K562 (cell line): ENCODE results near the gene HYAL3. TPM values are rescaled to one million over a fixed set of nuclear protein-coding genes. Genes with fewer than 3 reads are reported as not detected.

Experiments used
- ATAC-seq: fragments of 200-7000 bp; cut with Tn5 transposase; 3 replicates; pipeline ENCODE4 v1.9.1; 2020; ENCODE audit warnings: moderate library complexity
- BruUV-seq: library from RNA; stranded (reverse); fragments of 400-500 nt; replicated peaks from 2 replicates; lab custom pipeline; 2021; lab: Mats Ljungman, UMichigan
- CTCF ChIA-PET: fragments of 300-600 bp; formaldehyde crosslinking; extraction: SDS; loops from one replicate; lab custom pipeline; 2021; ENCODE audit warnings: low intra/inter-chr PET ratio; lab: Yijun Ruan, JAX
- POLR2A ChIA-PET: fragments of 300-600, 350-650 bp; sonication (Branson Sonifier 250); formaldehyde crosslinking; extraction: SDS; loops from one replicate; lab custom pipeline; 2021; ENCODE audit warnings: antibody characterized with exemption, inconsistent platforms; lab: Yijun Ruan, JAX
- DNase-seq, 4 experiments: peaks; one replicate each; pipeline versions ENCODE4 v3.0.0 to v3.0.0-alpha.2; 2011 to 2018; ENCODE audit warnings: low spot score in 3 of 4, mixed read lengths in 3 of 4; ENCODE audit errors: extremely low read depth in 1 of 4
- FAIRE-seq: peaks from 2 replicates; lab custom pipeline; 2011; peaks lifted over from hg19 to GRCh38; lab: Jason Lieb, UNC
- H2AFZ ChIP-seq: 2 replicates; pipeline ENCODE4 v1.6.0; 2011; ENCODE audit warnings: low read depth, low read length, control low read depth, inconsistent platforms
- H3K27ac ChIP-seq: fragments of 200-600 bp; 3 replicates; pipeline ENCODE4 v1.8.0; 2011; ENCODE audit warnings: low read depth, mild to moderate bottlenecking, control low read depth, inconsistent platforms, low read length, moderate library complexity, mixed read lengths; ENCODE audit errors: extremely low read depth
- H3K27me3 ChIP-seq, 2 experiments: fragments of 300-600 bp in 1 of 2; 2 replicates in 1 of 2; 3 replicates in 1 of 2; pipeline versions ENCODE4 v1.6.0 to v1.8.0; 2011; ENCODE audit warnings: inconsistent platforms in 2 of 2, low read length in 2 of 2, mild to moderate bottlenecking in 1 of 2, mixed read lengths in 1 of 2, moderate library complexity in 1 of 2; ENCODE audit not compliant: control insufficient read depth in 2 of 2, insufficient read depth in 2 of 2
- H3K36me3 ChIP-seq: fragments of 300-600 bp; 3 replicates; pipeline ENCODE4 v1.8.0; 2011; ENCODE audit warnings: mild to moderate bottlenecking, low read length, inconsistent platforms; ENCODE audit not compliant: control insufficient read depth, insufficient read depth
- H3K4me1 ChIP-seq, 2 experiments: fragments of 200-600 bp in 1 of 2; replicated peaks in 1 of 2; 2 replicates in 1 of 2; 3 replicates in 1 of 2; pipeline versions ENCODE4 v1.5.1 to v1.8.0; 2011; ENCODE audit warnings: inconsistent platforms in 2 of 2, low read length in 2 of 2, mild to moderate bottlenecking in 1 of 2, mixed read lengths in 1 of 2, moderate library complexity in 1 of 2; ENCODE audit not compliant: control insufficient read depth in 2 of 2, insufficient read depth in 2 of 2
- H3K4me2 ChIP-seq: 2 replicates; pipeline ENCODE4 v1.6.1; 2011; ENCODE audit warnings: low read length, control low read depth, inconsistent platforms, mixed read lengths; ENCODE audit not compliant: insufficient read depth
- H3K4me3 ChIP-seq: fragments of 200-600 bp; sonication (generic), shearing (Covaris generic); 2 replicates; pipeline ENCODE4 v1.5.1; 2016; ENCODE audit warnings: control low read depth, inconsistent platforms
- H3K79me2 ChIP-seq: fragments of 200-600 bp; 3 replicates; pipeline ENCODE4 v1.8.0; 2011; ENCODE audit warnings: low read length, inconsistent platforms; ENCODE audit not compliant: control insufficient read depth, insufficient read depth
- H3K9ac ChIP-seq, 2 experiments: 2 replicates each; pipeline versions ENCODE4 v1.6.0 to v1.6.1; 2011; ENCODE audit warnings: low read depth in 2 of 2, low read length in 2 of 2, control low read depth in 1 of 2, inconsistent platforms in 1 of 2, mild to moderate bottlenecking in 1 of 2, mixed read lengths in 1 of 2; ENCODE audit not compliant: insufficient read depth in 1 of 2
- H3K9me1 ChIP-seq: one replicate; pipeline ENCODE4 v1.6.0; 2011; ENCODE audit warnings: inconsistent platforms, mild to moderate bottlenecking, low read length, moderate library complexity; ENCODE audit not compliant: control insufficient read depth, insufficient read depth
- H3K9me3 ChIP-seq: replicated peaks from 2 replicates; pipeline ENCODE4 v1.5.1; 2011; ENCODE audit warnings: low read depth, low read length, inconsistent platforms; ENCODE audit not compliant: control insufficient read depth, insufficient read depth
- H4K20me1 ChIP-seq: replicated peaks from 2 replicates; pipeline ENCODE4 v1.6.1; 2011; ENCODE audit warnings: low read length, inconsistent platforms, mixed read lengths; ENCODE audit not compliant: control insufficient read depth, insufficient read depth
- HMG20A ChIP-seq: fragments of 450-650 bp; formaldehyde crosslinking; conservative IDR thresholded peaks from 2 replicates; pipeline ENCODE4 v1.4.0; 2020; ENCODE audit warnings: mild to moderate bottlenecking, mixed read lengths
- NFIC ChIP-seq: fragments of 450-650 bp; IDR thresholded peaks from 2 replicates; pipeline ENCODE4 v1.6.1; 2017; ENCODE audit warnings: mild to moderate bottlenecking, inconsistent platforms
- TBP ChIP-seq: optimal IDR thresholded peaks from 2 replicates; pipeline ENCODE3; 2011; ENCODE audit warnings: low read depth, low read length, improper control_type of control experiment
- TSC22D4 ChIP-seq: fragments of 450-650 bp; IDR thresholded peaks from 2 replicates; pipeline ENCODE4 v1.6.1; 2016; ENCODE audit warnings: missing genetic modification characterization, missing biosample characterization, control low read depth
- WGBS: fragments of 100-300 bp; shearing (Covaris generic); methylation state at CpG from one replicate; pipeline ENCODE4 v1.1.6; 2016; ENCODE audit warnings: low coverage, mixed read lengths; ENCODE audit not compliant: insufficient coverage; ENCODE audit errors: missing lambda C conversion rate; 5-methylcytosine and 5-hydroxymethylcytosine counted together
- in situ Hi-C: fragments of 300-500 bp; cut with MboI; formaldehyde crosslinking; loops from 4 replicates; pipeline ENCODE4 v1.15.0; 2018; ENCODE audit warnings: inconsistent platforms, mixed read lengths
- intact Hi-C: fragments of 100-400 bp; cut with micrococcal nuclease; formaldehyde crosslinking; loops from 2 replicates; pipeline ENCODE4 v1.14.2; 2022
- polyA plus RNA-seq, 8 experiments: library from polyadenylated mRNA; depleted of rRNA in 4 of 8; stranded (reverse) in 5 of 8; unstranded in 3 of 8; fragments of >200 nt; fragmentation: Nextera tagmentation in 2 of 8; fragmentation: Illumina TruSeq in 1 of 8; extraction: Ambion mirVana in 2 of 8; extraction: Trizol in 1 of 8; gene quantifications; 2 replicates each; pipeline versions ENCODE4 v1.2.1 to v1.2.3, GENCODE V29; 2011 to 2014; ENCODE audit warnings: inconsistent platforms in 1 of 8, missing spikeins in 1 of 8
- total RNA-seq, 7 experiments: library from RNA; depleted of rRNA in 6 of 7; stranded (reverse); fragments of >200 nt in 6 of 7; fragmentation: Illumina TruSeq in 2 of 7; extraction: Trizol in 2 of 7; gene quantifications; 2 replicates each; pipeline versions ENCODE4 v1.2.1 to v1.2.3, GENCODE V29; 2011 to 2021; ENCODE audit warnings: low replicate concordance in 1 of 7
- TF ChIP-seq, protein P1 (sequence below): fragments of 250-450 bp; sonication (Bioruptor Pico); IDR thresholded peaks from 2 replicates; pipeline ENCODE4 v1.5.0; 2020; ENCODE audit warnings: mild to moderate bottlenecking

The HYAL3 gene
- total and polyA plus RNA-seq, 9 of the 15 experiments (the other 6 are each of a cell fraction or from before 2014, with no cell fraction given) = 0.38 to 9.1 (median 6.8) TPM

DNA sequence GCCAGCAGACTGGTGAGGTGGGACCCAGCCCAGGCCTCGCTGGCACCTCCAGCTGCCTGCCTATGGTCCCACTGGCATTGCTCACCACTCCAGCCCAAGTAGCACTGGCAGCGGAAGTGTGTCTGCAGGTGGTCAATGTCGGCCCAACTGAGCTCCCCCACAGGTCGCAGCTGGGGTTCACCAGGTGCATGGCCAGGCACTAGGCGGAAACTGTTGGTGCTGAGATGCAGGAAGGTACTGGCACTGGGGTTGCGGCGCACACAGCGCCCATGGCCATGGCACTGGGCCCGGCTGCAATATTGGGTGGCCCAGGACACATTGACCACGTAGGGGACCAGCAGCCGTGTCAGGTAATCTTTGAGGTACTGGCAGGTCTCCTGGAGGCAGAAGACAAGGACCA is 19.0 kb upstream of the HYAL3 start (continued):
- TF ChIP-seq, protein P1, sequence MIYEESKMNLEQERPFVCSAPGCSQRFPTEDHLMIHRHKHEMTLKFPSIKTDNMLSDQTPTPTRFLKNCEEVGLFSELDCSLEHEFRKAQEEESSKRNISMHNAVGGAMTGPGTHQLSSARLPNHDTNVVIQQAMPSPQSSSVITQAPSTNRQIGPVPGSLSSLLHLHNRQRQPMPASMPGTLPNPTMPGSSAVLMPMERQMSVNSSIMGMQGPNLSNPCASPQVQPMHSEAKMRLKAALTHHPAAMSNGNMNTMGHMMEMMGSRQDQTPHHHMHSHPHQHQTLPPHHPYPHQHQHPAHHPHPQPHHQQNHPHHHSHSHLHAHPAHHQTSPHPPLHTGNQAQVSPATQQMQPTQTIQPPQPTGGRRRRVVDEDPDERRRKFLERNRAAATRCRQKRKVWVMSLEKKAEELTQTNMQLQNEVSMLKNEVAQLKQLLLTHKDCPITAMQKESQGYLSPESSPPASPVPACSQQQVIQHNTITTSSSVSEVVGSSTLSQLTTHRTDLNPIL = no peak
- TF ChIP-seq, all 486 proteins: peak for 2

DNA sequence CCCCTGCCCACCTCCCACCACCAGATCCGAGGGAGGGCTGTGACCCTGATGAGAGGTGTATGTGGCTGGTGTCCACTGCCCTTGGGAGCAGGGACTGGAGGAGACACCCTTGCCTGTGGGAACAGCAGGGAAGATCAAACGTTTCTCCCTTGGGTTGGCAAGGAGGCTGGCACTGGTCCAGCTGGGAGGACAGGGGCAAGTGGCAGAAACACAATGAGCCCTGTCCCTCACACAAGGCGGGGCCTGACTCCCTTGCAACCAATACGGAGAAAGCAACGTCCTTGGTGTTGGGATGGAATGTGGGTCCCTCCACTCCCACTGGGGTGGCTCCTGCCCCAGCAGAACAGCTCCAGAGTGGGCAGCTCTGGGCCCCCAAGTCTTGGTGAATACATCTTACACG is 18.1 kb upstream of the HYAL3 start:
- intact Hi-C loops (no loop called here), in situ Hi-C loops (no loop called here)
- Histone ChIP-seq H3K4me3 (no peak overlapping the region), H3K27me3 (no peaks in the 10 kb centered on the region), H3K9me1 (no peaks in the 10 kb centered on the region), H4K20me1 (no peaks in the 10 kb centered on the region), H3K27ac (peak overlapping the region; percentile 47; the same call in 2 of the 3 replicates), H3K9me3 (no peaks in the 10 kb centered on the region), H3K79me2 (peaks cover 22% of the 10 kb centered on the region), H3K4me1 (peaks cover 27 to 59% of the 10 kb centered on the region in 2 experiments), H3K36me3 (peaks cover 20% of the 10 kb centered on the region; the same call in 2 of the 3 replicates), H3K9ac (peak overlapping the region in 1 of 2 experiments; percentile 86; a peak in 2 of 4 replicates), H2AFZ (no peak overlapping the region), H3K4me2 (peak overlapping the region; percentile 65)
- ChIA-PET CTCF (no interaction called here), POLR2A (interaction anchor here (0.7 to 1.1 kb wide), 5 partner anchors 11 to 543 kb away, joined by 3 to 5 read pairs (median 3); partner anchors contain the start of genes HYAL3, NAA80 and TUSC2)
- WGBS = 30% methylated on average over 4 of the region's 6 CpGs
- DNase-seq (no peak), FAIRE-seq (no peak), ATAC-seq (no peak)
- no peak for TF ChIP-seq TSC22D4 (tag)
- TF ChIP-seq NFIC = peak; percentile 62
- no peak for TF ChIP-seq HMG20A (CRISPR knock-in tag)
- TF ChIP-seq TBP = peak; percentile 5
- BruUV-seq = no TSS peak
